T-helper 9 cell (primary cell): Measurements from ENCODE around the gene APH1B.
"Not testable (repeated sequence)": the region's sequence is repeated elsewhere in the genome, so short reads cannot be mapped to it uniquely, and the experiment has no call there.

Source experiments
- DNase-seq: peaks from one replicate; pipeline ENCODE4 v3.0.0-alpha.2; 2020

APH1B gene

GRCh38 chr15:63301088-63301487 lies 23.7 kb downstream of the APH1B start:
- no peak for DNase-seq

- no peak for DNase-seq
Observed at GRCh38 chr15:63305260-63305659, 27.9 kb downstream of the APH1B start.

DNA sequence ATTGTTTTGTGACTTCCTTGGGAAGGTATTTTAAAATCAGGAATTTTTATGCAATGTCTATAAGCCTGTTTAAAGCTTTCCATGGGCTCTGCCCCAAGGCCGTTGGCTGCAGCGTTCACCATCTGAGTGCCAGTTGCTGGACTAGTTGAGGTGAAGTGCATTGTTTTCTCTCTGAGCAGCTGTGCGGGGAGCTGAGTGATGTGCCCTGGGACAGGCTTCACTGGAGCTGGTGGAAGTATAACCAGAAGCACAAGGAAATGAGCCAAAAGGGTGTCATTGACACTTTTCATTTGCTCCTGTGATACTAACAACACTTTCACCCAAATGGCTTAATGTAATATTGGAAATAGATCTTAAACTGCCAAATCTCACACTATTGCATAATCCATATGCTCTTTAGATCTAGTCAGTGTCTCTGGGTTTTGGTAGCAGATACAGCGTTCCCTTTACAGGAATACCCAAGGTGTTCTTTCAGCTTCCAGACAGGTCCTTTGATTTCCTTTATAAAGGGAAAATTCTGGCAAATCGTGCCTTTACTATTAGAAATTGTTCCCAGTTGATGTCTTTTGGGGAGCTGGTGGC lies 29.2 kb downstream of the APH1B start:
- no peak for DNase-seq

GRCh38 chr15:63308491-63308890 lies 31.1 kb downstream of the APH1B start:
- no peak for DNase-seq

- no peak for DNase-seq
Observed at GRCh38 chr15:63308947-63309346, 31.5 kb downstream of the APH1B start.

- no peak for DNase-seq
Observed at GRCh38 chr15:63310646-63311045, 33.2 kb downstream of the APH1B start.

- DNase-seq = no peak
Observed at GRCh38 chr15:63312286-63312685, 34.9 kb downstream of the APH1B start.

DNA sequence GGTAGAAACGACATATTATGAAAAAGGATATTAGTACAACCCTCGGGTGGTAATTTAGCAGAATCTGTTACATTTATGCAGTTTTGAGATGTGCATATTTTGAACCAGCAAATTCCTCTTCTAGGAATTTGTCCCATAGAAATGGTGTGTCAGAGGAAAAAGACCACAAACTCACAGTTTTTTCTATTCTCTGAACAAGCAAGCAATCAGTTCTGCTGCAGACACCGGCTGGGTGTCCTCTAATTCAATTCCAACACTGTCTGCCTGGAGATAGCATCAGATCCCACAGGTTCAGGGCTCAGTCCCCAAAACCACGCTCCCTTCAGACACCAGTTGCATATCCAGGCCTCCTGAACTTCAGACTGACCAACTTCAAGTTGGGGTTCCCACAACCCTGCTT lies 36.4 kb downstream of the APH1B start:
- no peak for DNase-seq

- no peak for DNase-seq
Observed at GRCh38 chr15:63314409-63314808, 37.0 kb downstream of the APH1B start.

DNA sequence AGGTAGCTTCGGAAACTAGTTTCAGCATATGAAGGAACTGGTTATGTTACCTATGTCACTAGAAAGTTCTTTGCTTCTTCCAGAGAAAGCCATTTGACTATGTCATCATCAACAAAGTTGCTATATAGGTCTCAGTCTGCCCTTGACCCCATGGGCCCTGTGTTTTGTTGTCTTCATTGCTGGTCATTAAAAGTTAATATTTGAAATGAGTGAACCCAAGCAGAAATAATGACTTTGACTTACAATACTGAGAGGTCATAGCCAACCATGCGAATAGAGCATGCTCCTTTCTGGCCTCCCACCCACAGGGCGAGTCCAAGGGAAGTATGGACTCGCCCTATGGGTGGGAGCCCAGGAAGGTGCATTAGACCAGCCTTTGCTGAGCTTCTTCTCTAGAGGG lies 40.9 kb downstream of the APH1B start:
- no peak for DNase-seq

GRCh38 chr15:63319065-63319464 lies 41.7 kb downstream of the APH1B start:
- DNase-seq = no peak

- DNase-seq = not testable (repeated sequence)
Observed at GRCh38 chr15:63320446-63320845, 43.0 kb downstream of the APH1B start.

DNA sequence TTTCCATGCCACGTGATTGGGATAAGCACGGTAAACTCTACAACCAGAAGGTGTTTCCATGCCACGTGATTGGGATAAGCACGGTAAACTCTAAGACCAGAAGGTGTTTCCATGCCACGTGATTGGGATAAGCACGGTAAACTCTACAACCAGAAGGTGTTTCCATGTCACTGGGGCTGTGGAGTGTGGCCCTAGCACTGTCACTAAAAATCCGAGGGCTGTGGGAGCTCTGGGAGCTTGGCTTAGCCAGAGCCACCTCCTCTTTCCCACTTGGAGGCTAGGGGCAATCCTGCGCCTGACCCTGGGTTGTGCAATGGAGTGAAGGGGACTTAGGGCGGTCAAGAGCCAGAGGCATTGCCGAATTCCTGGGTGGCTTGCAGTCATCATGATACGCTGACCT lies 43.6 kb downstream of the APH1B start:
- not testable (repeated sequence) for DNase-seq

DNA sequence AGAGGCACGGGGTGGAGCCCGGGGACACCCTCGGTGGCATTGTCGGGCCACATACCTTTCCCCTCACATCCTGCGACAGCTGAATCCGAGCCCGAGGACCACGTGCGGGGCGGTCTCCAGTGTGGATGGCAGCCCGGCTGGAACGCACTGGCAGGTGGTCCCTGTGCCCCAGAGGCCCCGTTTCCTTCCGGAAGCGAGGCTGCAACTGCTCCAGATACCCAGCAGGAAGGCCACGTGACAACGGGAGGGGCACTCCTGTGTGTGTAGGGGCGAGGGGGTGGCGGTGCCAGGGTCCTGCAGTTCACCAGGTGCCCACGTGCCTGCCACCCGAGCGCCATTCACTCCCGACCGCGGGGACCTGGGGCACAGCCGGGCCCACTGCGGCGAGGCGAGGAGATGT lies 44.1 kb downstream of the APH1B start:
- DNase-seq = no peak

GRCh38 chr15:63322541-63322940 lies 45.1 kb downstream of the APH1B start:
- no peak for DNase-seq

- DNase-seq = no peak
Observed at GRCh38 chr15:63323798-63324563, 46.6 kb downstream of the APH1B start.

DNA sequence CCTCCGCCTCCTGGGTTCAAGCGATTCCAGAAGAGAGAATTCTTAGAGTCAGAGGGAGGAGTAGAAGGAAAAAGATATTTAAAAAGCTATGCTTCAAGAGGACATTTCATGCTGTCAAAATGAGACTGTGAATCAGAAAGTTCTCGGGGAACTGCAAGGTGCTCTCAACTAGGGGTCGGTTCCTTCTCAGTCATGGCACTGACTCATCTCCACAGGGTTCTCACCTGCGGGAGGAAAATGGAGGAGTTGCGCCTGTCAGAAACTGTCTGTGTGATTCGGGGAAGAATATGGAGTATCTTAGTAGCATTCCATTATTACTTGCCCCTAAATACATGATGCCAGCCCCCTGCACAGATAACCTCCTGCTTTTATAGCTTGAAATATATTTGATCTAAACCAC lies 47.4 kb downstream of the APH1B start:
- DNase-seq = no peak

DNA sequence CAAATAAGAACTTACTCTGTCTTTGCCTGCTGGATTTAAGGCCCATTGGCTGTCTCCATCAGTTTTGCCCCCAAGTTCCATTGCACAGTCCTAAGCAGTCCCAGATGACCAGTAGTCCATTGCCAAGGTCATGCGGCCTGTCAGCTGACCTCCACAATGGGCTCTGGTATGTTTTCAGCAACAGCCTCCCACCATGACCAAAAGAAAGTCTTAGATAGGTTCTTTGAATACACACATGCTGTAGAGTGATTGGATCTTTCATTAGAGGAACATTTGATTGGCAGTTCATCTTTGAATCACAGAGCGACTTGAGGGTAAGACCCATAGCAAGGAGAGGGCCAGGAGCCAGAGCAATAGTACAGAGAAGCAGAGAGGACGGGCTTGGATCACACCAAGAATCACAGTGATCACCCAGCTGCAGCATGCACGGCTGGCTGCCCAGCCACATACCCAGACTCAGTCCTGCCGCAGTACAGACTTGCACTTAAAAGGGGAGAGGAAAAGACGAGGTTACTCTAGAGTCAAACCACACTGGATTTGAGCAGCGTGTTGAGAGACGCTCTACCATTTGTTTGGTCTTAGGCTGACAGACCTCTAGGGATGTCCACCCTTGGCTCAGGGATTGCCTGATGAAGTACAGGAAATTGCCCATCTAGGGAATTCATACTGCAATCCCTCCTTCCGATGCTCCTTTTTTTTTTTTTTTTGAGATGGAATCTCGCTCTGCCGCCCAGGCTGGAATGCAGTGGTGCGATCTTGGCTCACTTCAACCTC lies 50.4 kb downstream of the APH1B start:
- no peak for DNase-seq

DNA sequence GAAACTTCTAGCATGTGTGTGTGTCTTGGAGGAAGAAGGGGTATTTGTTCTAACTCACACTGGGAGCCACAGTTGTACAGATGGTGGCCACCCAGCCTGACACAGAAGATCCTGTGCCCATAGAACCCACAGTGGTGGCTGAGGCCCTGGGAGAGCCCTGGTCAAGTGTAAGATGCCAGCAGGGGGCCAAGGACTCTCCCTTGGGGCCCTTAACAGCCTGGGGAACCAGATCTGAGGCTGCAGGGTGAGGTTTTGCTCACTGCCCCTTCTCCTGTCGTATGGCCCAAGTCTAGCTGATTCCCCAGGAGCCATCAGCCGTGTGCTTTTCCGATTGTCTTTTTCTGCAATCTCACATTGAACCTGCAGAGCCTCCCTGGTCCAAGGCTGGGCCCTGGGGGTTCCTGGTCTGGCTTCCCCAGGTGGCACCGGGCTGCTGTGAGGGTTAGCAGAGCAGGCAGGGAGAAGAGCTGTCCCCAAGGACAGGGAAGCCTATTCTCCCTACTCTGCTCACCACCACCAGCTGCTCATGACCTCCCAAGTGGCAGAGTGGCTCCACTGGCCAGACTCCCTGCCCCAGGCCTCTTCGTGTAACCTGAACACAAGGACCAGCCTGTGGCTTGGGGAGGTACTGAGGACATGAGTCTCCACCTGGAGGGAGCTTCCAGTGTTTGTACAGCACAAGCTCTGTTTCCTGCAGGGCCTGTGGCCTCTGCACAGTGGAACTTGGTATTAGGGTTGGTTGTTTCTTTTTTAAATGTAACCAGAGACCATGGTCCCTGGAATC lies 52.4 kb downstream of the APH1B start:
- DNase-seq = no peak

- no peak for DNase-seq
Observed at GRCh38 chr15:63330926-63331325, 53.5 kb downstream of the APH1B start.

GRCh38 chr15:63331456-63331855 lies 54.1 kb downstream of the APH1B start:
- DNase-seq = no peak

GRCh38 chr15:63332367-63333124 lies 55.1 kb downstream of the APH1B start:
- no peak for DNase-seq
